Tibial artery (tissue), 4 donors: ENCODE data around the gene STXBP3.
A peak's percentile ranks its signal among the peaks of the same experiment; 100 is the strongest.

Experiments
- DNase-seq, 2 donors: peaks; one replicate each; pipeline ENCODE4 v3.0.0-alpha.2; 2019
- H3K27ac ChIP-seq, 2 donors: fragments of 200-600 bp; sonication (generic) in 1 of 2; 1 replicate in 1 of 2; 2 replicates in 1 of 2; pipeline ENCODE4 v1.5.1; 2018 to 2019; ENCODE audit warnings: mild to moderate bottlenecking in 1 of 2
- H3K27me3 ChIP-seq, 2 donors: fragments of 200-600 bp; sonication (generic) in 1 of 2; one replicate each; pipeline versions ENCODE4 v1.5.1 to v1.6.0; 2016 to 2019
- H3K36me3 ChIP-seq, 3 donors: fragments of 200-600 bp; sonication (generic) in 2 of 3; one replicate each; pipeline ENCODE4 v1.5.1; 2016 to 2019; ENCODE audit warnings: mild to moderate bottlenecking in 2 of 3
- H3K4me1 ChIP-seq, 4 donors: fragments of 200-600 bp; sonication (generic) in 2 of 4; 1 replicate in 3 of 4; 2 replicates in 1 of 4; pipeline ENCODE4 v1.5.1; 2016 to 2019
- H3K4me3 ChIP-seq, 2 donors: fragments of 200-600 bp; sonication (generic) in 1 of 2; 1 replicate in 1 of 2; 2 replicates in 1 of 2; pipeline ENCODE4 v1.5.1; 2018 to 2019; ENCODE audit warnings: mild to moderate bottlenecking in 2 of 2
- H3K9me3 ChIP-seq, 3 donors: fragments of 200-600 bp; sonication (generic) in 1 of 3; one replicate each; pipeline ENCODE4 v1.5.1; 2016 to 2019
- intact Hi-C: fragments of 100-400 bp; cut with DNase I; formaldehyde crosslinking; loops from one replicate; pipeline ENCODE4 v1.15.0; 2023; ENCODE audit warnings: low total_unique reads
- TF ChIP-seq, protein P1 (sequence below), 2 experiments: fragments of 200-600 bp in 1 of 2; fragments of 450-650 bp in 1 of 2; IDR thresholded peaks; one replicate each; pipeline ENCODE4 v1.5.1; 2017 to 2019; ENCODE audit warnings: antibody characterized with exemption in 2 of 2, mild to moderate bottlenecking in 1 of 2, moderate library complexity in 1 of 2

Gene STXBP3

DNA sequence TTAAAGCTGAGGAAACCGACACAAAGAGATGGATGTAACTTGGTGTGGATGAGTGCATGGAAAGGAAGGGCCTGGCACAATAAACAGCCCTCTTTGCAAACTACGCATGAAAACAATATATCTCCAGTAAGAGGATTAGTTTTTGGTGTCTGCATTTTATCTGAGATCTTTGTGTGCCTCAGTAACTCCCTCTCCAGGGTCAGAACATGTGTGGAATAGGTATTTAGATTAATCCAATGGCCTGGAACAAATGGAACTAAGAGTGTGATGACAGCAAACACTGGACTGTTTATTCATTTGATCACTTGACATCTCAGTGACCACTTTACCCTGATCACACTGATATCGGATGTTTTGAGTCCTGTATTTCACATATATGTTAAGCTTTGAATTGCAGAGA, 65.1 kb downstream of the STXBP3 start:
- TF ChIP-seq, protein P1, sequence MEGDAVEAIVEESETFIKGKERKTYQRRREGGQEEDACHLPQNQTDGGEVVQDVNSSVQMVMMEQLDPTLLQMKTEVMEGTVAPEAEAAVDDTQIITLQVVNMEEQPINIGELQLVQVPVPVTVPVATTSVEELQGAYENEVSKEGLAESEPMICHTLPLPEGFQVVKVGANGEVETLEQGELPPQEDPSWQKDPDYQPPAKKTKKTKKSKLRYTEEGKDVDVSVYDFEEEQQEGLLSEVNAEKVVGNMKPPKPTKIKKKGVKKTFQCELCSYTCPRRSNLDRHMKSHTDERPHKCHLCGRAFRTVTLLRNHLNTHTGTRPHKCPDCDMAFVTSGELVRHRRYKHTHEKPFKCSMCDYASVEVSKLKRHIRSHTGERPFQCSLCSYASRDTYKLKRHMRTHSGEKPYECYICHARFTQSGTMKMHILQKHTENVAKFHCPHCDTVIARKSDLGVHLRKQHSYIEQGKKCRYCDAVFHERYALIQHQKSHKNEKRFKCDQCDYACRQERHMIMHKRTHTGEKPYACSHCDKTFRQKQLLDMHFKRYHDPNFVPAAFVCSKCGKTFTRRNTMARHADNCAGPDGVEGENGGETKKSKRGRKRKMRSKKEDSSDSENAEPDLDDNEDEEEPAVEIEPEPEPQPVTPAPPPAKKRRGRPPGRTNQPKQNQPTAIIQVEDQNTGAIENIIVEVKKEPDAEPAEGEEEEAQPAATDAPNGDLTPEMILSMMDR (IDR thresholded peaks at IDR 0.05) = no peak
- intact Hi-C loops = no loop called here

GRCh38 chr1:108813326-108813725, 66.9 kb downstream of the STXBP3 start:
- H3K27ac ChIP-seq = no peak overlapping the region

More for the DNA sequence above, 65.1 kb downstream of the STXBP3 start:
- Histone ChIP-seq H3K9me3 (no peaks in the 10 kb centered on the region), H3K27ac (no peak overlapping the region), H3K4me1 (peaks cover 0 to 26% (median 16%) of the 10 kb centered on the region in 4 donors), H3K36me3 (peaks cover 16 to 44% (median 31%) of the 10 kb centered on the region in 3 donors), H3K27me3 (no peaks in the 10 kb centered on the region), H3K4me3 (no peak overlapping the region)
- DNase-seq = no peak

GRCh38 chr1:108814343-108815125, 68.1 kb downstream of the STXBP3 start:
- H3K4me1 ChIP-seq = peaks cover 0 to 33% (median 20%) of the 10 kb centered on the region in 4 donors
- H3K4me3 ChIP-seq = no peak overlapping the region
- peaks cover 0 to 19% (median 7%) of the 10 kb centered on the region in 3 donors for H3K36me3 ChIP-seq
- TF ChIP-seq, protein P1 (IDR thresholded peaks at IDR 0.05) = no peak
- H3K27me3 ChIP-seq = no peaks in the 10 kb centered on the region
- peak overlapping the region; percentile 76 to 86 for H3K27ac ChIP-seq
- H3K9me3 ChIP-seq = no peaks in the 10 kb centered on the region
- DNase-seq = no peak
- intact Hi-C loops = no loop called here

More at GRCh38 chr1:108813326-108813725, 66.9 kb downstream of the STXBP3 start:
- Histone ChIP-seq H3K36me3 (peaks cover 1 to 26% (median 14%) of the 10 kb centered on the region in 3 donors), H3K4me1 (peaks cover 0 to 33% (median 20%) of the 10 kb centered on the region in 4 donors), H3K4me3 (no peak overlapping the region), H3K27me3 (no peaks in the 10 kb centered on the region), H3K9me3 (no peaks in the 10 kb centered on the region)
- TF ChIP-seq, protein P1 (IDR thresholded peaks at IDR 0.05) = no peak
- no peak for DNase-seq
- intact Hi-C loops = no loop called here

DNA sequence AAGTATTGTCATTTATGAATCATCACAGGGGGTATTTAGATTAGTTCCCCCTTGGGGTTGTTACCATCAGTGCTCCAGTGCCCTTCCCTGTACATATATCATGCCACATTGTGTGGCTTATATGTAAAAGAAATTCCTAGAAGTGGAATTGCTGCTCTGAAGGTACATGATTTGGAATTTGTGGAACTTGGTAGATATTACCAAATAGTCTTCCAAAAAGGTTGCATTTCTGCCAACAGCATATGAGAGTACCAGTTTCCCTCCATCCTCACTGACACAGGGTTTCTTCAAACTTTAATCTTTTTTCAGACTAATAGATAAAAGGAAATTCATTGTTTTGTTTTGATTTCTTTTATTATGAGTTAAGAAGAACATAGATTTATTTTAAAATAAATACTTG, 69.1 kb downstream of the STXBP3 start:
- Histone ChIP-seq H3K4me1 (peaks cover 0 to 33% (median 20%) of the 10 kb centered on the region in 4 donors), H3K4me3 (no peak overlapping the region), H3K27me3 (no peaks in the 10 kb centered on the region), H3K36me3 (peaks cover 0 to 10% (median 0%) of the 10 kb centered on the region in 3 donors), H3K27ac (peak overlapping the region; percentile 76 to 86), H3K9me3 (no peaks in the 10 kb centered on the region)
- intact Hi-C loops = no loop called here
- TF ChIP-seq, protein P1 (IDR thresholded peaks at IDR 0.05) = no peak
- no peak for DNase-seq

DNA sequence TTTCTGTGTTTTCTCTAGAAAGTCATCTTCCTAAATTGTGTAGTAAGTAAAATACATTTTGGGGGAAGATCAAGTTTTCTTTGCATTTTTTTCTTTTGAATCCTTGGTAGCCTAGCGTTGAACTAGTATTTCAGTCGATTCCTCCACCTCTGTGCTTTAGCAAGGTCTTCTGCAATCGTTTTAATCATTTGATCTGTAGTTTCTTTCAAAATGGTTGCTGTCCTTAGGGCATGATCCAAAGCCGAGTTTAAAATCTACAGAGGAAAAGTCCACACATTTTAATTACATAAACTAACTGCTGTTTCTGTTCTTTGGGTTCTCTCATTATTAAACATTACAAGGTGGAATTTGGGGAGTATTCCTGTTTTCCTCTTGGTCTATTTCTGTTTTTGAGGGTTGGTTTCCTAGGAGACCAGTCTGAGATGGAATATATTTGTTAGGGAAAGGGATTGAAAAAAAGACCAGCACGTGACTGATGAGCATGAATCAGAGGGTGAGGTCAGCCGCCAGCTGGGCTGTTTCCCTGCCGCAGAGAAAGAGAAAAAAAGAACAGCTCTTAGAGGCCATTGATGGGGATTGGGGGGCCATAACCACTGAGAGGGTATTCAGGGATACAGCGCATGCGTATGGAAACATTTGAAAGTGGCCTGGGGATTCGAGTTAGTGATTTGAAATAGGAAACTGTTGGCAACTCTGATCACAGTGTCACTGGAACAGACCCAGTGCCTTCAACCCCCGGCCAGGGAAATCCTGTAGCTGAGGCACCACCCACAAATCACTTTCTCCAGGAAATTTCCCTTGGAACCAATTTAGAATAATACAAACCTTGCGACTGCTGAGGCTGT, 69.8 kb downstream of the STXBP3 start:
- intact Hi-C loops = no loop called here
- Histone ChIP-seq H3K36me3 (peaks cover 0 to 5% (median 0%) of the 10 kb centered on the region in 3 donors), H3K4me3 (peak overlapping the region; percentile 18 to 50), H3K27ac (peak overlapping the region; percentile 76 to 86), H3K4me1 (peaks cover 0 to 33% (median 20%) of the 10 kb centered on the region in 4 donors), H3K9me3 (no peaks in the 10 kb centered on the region), H3K27me3 (no peaks in the 10 kb centered on the region)
- peak; percentile 77 to 88 for DNase-seq
- TF ChIP-seq, protein P1 (IDR thresholded peaks at IDR 0.05) = no peak
